ENCODE data around the gene SERPINA4.

- TF ChIP-seq CTCF (IDR thresholded peaks at IDR 0.05; ENCODE audit: insufficient read depth, low read length, poor library complexity, severe bottlenecking) (no peak), EZH2phosphoT487 (conservative IDR thresholded peaks at IDR 0.05; ENCODE audit: low read length) (no peak)
These were observed 50.9 kb downstream of the SERPINA4 start, which contains the start of gene SERPINA3 for GRCh38 chr14:94612174-94612573.

All from SU-DHL-6 (cell line).